HepG2 (cell line): ENCODE measurements around the gene MYO7A.

ENCODE experiments used
- IRF1 ChIP-seq: sonication (generic); formaldehyde crosslinking; IDR thresholded peaks from 2 replicates; pipeline ENCODE4 v1.4.0; 2020; ENCODE audit warnings: low read depth, mild to moderate bottlenecking, missing genetic modification reagents
- NR1H2 ChIP-seq: sonication (generic); formaldehyde crosslinking; IDR thresholded peaks from 2 replicates; pipeline ENCODE4 v1.8.1; 2022; ENCODE audit warnings: low read depth, missing genetic modification reagents, borderline replicate concordance
- PAF1 ChIP-seq: IDR thresholded peaks from 2 replicates; pipeline ENCODE4 v1.6.1; 2016; ENCODE audit warnings: missing genetic modification reagents, missing compliant biosample characterization
- POLR2AphosphoS5 ChIP-seq: IDR thresholded peaks from 2 replicates; pipeline ENCODE4 v1.6.1; 2012; ENCODE audit warnings: low read depth, low read length
- REST ChIP-seq, 2 experiments: IDR thresholded peaks; 2 replicates each; pipeline ENCODE4 v1.6.1; 2011 to 2012; ENCODE audit warnings: low read length in 2 of 2, borderline replicate concordance in 1 of 2, low read depth in 1 of 2, mild to moderate bottlenecking in 1 of 2, moderate library complexity in 1 of 2
- RFX1 ChIP-seq: fragments of 450-650 bp; IDR thresholded peaks from 2 replicates; pipeline ENCODE4 v1.6.1; 2017
- TCF12 ChIP-seq, 2 experiments: fragments of 450-650 bp in 1 of 2; sonication (generic) in 1 of 2; formaldehyde crosslinking in 1 of 2; IDR thresholded peaks; 2 replicates each; pipeline versions ENCODE4 v1.6.1 to v1.8.0; 2017 to 2022; ENCODE audit warnings: antibody characterized with exemption in 1 of 2, mild to moderate bottlenecking in 1 of 2, missing genetic modification reagents in 1 of 2, moderate library complexity in 1 of 2
- YY1 ChIP-seq: IDR thresholded peaks from 2 replicates; pipeline ENCODE4 v1.6.1; 2011; ENCODE audit warnings: low read length, low read depth, moderate library complexity, mild to moderate bottlenecking; ENCODE audit not compliant: insufficient read depth, insufficient replicate concordance
- ZNF282 ChIP-seq: fragments of 450-650 bp; IDR thresholded peaks from 2 replicates; pipeline ENCODE4 v1.6.1; 2018; ENCODE audit not compliant: partially characterized antibody
- ZNF451 ChIP-seq: sonication (generic); formaldehyde crosslinking; IDR thresholded peaks from 2 replicates; pipeline ENCODE4 v1.5.0; 2020; ENCODE audit warnings: mild to moderate bottlenecking, missing genetic modification reagents
- TF ChIP-seq, protein P1 (sequence below): sonication (generic); formaldehyde crosslinking; IDR thresholded peaks from 2 replicates; pipeline ENCODE4 v1.5.0; 2020; ENCODE audit warnings: mild to moderate bottlenecking, missing genetic modification reagents, moderate library complexity
- TF ChIP-seq, protein P2 (sequence below): sonication (generic); formaldehyde crosslinking; IDR thresholded peaks from 2 replicates; pipeline ENCODE4 v1.4.0; 2020; ENCODE audit warnings: missing genetic modification reagents

DNA sequence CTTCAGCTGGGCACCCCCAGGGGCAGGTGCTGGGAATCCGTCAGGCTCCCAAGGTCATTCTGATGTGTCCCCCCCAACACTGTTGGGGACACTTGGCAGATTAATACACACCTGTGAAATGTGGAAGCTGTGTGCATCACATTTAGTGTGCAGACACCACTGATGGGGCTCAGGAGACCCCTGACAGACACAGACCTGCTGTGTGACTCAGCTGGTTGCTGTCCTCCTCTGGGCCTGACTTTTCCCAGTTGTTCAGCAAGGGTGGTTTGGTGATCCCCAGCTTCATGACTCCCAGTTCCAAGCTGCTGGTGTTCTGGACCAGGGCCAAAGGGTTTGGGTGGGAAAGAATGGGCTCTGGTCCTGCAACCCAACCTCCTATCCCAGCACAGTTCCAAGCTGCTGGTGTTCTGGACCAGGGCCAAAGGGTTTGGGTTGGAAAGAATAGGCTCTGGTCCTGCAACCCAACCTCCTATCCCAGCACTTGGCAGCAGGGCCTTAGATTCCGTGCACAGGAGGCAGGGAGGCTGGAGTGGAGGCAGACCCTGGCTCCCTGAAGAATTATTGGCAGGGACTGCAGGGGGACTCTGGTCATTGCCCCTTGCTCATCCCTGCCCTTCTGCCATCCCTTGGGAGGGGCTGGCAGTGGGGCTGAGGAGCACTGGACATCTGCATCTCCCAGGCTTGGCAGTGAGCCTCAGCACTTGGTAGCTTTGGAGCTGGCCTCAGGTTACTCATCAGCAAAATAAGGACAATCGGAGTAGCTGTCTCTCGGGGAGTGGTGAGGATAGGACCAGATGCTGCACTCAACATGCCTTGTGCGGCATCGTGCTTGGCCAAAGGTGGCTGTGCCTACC is 33.8 kb upstream of the MYO7A start:
- TF ChIP-seq RFX1 (no peak), POLR2AphosphoS5 (no peak), ZNF282 (no peak), REST (IDR thresholded peaks at IDR 0.05; ENCODE audit: borderline replicate concordance in 1 of 2, low read depth in 1 of 2, low read length in 2 of 2) (no peak), ZNF451 (CRISPR knock-in tag) (no peak), YY1 (no peak), PAF1 (no peak), NR1H2 (CRISPR knock-in tag) (no peak), TCF12 (IDR thresholded peaks at IDR 0.05) (no peak), TCF12 (CRISPR knock-in tag; IDR thresholded peaks at IDR 0.05) (no peak), IRF1 (CRISPR knock-in tag) (no peak)
- TF ChIP-seq, protein P1, sequence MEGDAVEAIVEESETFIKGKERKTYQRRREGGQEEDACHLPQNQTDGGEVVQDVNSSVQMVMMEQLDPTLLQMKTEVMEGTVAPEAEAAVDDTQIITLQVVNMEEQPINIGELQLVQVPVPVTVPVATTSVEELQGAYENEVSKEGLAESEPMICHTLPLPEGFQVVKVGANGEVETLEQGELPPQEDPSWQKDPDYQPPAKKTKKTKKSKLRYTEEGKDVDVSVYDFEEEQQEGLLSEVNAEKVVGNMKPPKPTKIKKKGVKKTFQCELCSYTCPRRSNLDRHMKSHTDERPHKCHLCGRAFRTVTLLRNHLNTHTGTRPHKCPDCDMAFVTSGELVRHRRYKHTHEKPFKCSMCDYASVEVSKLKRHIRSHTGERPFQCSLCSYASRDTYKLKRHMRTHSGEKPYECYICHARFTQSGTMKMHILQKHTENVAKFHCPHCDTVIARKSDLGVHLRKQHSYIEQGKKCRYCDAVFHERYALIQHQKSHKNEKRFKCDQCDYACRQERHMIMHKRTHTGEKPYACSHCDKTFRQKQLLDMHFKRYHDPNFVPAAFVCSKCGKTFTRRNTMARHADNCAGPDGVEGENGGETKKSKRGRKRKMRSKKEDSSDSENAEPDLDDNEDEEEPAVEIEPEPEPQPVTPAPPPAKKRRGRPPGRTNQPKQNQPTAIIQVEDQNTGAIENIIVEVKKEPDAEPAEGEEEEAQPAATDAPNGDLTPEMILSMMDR = no peak
- TF ChIP-seq, protein P2, sequence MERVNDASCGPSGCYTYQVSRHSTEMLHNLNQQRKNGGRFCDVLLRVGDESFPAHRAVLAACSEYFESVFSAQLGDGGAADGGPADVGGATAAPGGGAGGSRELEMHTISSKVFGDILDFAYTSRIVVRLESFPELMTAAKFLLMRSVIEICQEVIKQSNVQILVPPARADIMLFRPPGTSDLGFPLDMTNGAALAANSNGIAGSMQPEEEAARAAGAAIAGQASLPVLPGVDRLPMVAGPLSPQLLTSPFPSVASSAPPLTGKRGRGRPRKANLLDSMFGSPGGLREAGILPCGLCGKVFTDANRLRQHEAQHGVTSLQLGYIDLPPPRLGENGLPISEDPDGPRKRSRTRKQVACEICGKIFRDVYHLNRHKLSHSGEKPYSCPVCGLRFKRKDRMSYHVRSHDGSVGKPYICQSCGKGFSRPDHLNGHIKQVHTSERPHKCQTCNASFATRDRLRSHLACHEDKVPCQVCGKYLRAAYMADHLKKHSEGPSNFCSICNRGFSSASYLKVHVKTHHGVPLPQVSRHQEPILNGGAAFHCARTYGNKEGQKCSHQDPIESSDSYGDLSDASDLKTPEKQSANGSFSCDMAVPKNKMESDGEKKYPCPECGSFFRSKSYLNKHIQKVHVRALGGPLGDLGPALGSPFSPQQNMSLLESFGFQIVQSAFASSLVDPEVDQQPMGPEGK = no peak
